ENCODE results near the gene PCYT2. TPM values are rescaled to one million over a fixed set of nuclear protein-coding genes. Genes with fewer than 3 reads are reported as not detected.

Gene PCYT2
- total and polyA plus RNA-seq, 9 of the 15 experiments (the other 6 are each of a cell fraction or from before 2014, with no cell fraction given), result 0.92 to 134 (median 82.5) TPM

DNA sequence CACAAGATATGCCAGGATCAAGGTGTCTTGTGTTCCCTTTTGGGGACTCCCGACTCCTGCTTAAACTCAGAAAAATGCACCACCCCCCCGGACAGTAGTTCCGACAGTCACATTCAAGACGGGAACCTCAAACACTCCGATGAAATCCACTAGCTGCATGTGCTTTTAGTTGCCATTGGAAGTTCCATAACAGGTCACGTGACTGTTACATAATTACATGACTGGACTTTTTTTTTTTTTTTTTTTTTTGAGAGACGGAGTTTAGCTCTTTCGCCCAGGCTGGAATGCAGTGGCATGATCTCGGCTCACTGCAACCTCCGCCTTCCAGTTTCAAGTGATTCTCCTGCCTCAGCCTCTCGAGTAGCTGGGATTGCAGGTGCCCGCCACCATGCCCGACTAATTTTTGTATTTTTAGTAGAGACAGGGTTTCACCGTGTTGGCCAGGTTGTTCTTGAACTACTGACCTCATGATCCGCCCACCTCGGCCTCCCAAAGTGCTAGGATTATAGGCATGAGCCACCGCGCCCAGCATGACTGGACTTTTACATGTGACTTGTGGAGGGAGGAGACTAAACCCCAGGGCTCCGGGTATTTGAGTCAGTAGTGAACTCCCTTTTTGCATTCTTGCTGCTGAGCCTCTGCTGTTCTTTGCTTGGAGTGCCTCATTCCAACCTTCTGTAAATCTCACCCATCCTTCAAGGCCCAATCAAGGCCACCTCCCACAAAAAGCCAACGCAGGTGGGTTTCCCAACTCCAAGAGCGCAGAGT, 5.2 kb upstream of the PCYT2 start (continued):
- TF ChIP-seq, protein P1, sequence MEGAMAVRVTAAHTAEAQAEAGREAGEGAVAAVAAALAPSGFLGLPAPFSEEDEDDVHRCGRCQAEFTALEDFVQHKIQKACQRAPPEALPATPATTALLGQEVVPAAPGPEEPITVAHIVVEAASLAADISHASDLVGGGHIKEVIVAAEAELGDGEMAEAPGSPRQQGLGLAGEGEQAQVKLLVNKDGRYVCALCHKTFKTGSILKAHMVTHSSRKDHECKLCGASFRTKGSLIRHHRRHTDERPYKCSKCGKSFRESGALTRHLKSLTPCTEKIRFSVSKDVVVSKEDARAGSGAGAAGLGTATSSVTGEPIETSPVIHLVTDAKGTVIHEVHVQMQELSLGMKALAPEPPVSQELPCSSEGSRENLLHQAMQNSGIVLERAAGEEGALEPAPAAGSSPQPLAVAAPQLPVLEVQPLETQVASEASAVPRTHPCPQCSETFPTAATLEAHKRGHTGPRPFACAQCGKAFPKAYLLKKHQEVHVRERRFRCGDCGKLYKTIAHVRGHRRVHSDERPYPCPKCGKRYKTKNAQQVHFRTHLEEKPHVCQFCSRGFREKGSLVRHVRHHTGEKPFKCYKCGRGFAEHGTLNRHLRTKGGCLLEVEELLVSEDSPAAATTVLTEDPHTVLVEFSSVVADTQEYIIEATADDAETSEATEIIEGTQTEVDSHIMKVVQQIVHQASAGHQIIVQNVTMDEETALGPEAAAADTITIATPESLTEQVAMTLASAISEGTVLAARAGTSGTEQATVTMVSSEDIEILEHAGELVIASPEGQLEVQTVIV (CRISPR knock-in tag; IDR thresholded peaks at IDR 0.05; ENCODE audit: borderline replicate concordance), result no peak
- TF ChIP-seq MYBL2 (IDR thresholded peaks at IDR 0.05; ENCODE audit: low read depth) (no peak), MYBL2 (CRISPR knock-in tag; IDR thresholded peaks at IDR 0.05; ENCODE audit: borderline replicate concordance) (no peak), KLF1 (tag; IDR thresholded peaks at IDR 0.05) (no peak), SRF (CRISPR knock-in tag; IDR thresholded peaks at IDR 0.05) (no peak), RFX7 (CRISPR knock-in tag; IDR thresholded peaks at IDR 0.05) (no peak), EP400 (IDR thresholded peaks at IDR 0.05) (peak; percentile 50; the same call in 1 of the 2 replicates), TAF9B (IDR thresholded peaks at IDR 0.05; ENCODE audit: partially characterized antibody) (peak; percentile 24), RNF2 (IDR thresholded peaks at IDR 0.05) (no peak), DACH1 (IDR thresholded peaks at IDR 0.05; ENCODE audit: partially characterized antibody) (no peak), TEAD2 (tag; IDR thresholded peaks at IDR 0.05) (no peak), RB1 (IDR thresholded peaks at IDR 0.05; ENCODE audit: low read depth) (no peak), CBX5 (IDR thresholded peaks at IDR 0.05; ENCODE audit: borderline replicate concordance, low read depth) (no peak), DPF2 (IDR thresholded peaks at IDR 0.05) (peak; percentile 66), ZNF316 (IDR thresholded peaks at IDR 0.05) (peak; percentile 58; the same call in 1 of the 2 replicates), ZZZ3 (IDR thresholded peaks at IDR 0.05) (no peak), TBP (optimal IDR thresholded peaks at IDR 0.05; ENCODE audit: low read depth, low read length) (peak; percentile 39), CXXC5 (CRISPR knock-in tag; IDR thresholded peaks at IDR 0.05) (0 out of 2 replicates have a peak, but pooled peaks have one; percentile 16), BDP1 (IDR thresholded peaks at IDR 0.05; ENCODE audit: insufficient read depth, insufficient read length) (no peak), RBBP5 (IDR thresholded peaks at IDR 0.05; ENCODE audit: borderline replicate concordance, insufficient read depth, low read length, poor library complexity, severe bottlenecking) (no peak)
- TF ChIP-seq, protein P2, sequence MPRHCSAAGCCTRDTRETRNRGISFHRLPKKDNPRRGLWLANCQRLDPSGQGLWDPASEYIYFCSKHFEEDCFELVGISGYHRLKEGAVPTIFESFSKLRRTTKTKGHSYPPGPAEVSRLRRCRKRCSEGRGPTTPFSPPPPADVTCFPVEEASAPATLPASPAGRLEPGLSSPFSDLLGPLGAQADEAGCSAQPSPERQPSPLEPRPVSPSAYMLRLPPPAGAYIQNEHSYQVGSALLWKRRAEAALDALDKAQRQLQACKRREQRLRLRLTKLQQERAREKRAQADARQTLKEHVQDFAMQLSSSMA (CRISPR knock-in tag; IDR thresholded peaks at IDR 0.05), result no peak
- TF ChIP-seq, protein P3, sequence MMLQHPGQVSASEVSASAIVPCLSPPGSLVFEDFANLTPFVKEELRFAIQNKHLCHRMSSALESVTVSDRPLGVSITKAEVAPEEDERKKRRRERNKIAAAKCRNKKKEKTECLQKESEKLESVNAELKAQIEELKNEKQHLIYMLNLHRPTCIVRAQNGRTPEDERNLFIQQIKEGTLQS (IDR thresholded peaks at IDR 0.05), result peak; percentile 39
- TF ChIP-seq, protein P3 (CRISPR knock-in tag; conservative IDR thresholded peaks at IDR 0.05), result no peak
- TF ChIP-seq, protein P4, sequence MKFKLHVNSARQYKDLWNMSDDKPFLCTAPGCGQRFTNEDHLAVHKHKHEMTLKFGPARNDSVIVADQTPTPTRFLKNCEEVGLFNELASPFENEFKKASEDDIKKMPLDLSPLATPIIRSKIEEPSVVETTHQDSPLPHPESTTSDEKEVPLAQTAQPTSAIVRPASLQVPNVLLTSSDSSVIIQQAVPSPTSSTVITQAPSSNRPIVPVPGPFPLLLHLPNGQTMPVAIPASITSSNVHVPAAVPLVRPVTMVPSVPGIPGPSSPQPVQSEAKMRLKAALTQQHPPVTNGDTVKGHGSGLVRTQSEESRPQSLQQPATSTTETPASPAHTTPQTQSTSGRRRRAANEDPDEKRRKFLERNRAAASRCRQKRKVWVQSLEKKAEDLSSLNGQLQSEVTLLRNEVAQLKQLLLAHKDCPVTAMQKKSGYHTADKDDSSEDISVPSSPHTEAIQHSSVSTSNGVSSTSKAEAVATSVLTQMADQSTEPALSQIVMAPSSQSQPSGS (CRISPR knock-in tag; IDR thresholded peaks at IDR 0.05), result no peak
